ENCODE results near the gene ERMAP. TPM values are rescaled to one million over a fixed set of nuclear protein-coding genes. Genes with fewer than 3 reads are reported as not detected.

ERMAP gene, protein sequence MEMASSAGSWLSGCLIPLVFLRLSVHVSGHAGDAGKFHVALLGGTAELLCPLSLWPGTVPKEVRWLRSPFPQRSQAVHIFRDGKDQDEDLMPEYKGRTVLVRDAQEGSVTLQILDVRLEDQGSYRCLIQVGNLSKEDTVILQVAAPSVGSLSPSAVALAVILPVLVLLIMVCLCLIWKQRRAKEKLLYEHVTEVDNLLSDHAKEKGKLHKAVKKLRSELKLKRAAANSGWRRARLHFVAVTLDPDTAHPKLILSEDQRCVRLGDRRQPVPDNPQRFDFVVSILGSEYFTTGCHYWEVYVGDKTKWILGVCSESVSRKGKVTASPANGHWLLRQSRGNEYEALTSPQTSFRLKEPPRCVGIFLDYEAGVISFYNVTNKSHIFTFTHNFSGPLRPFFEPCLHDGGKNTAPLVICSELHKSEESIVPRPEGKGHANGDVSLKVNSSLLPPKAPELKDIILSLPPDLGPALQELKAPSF
- total RNA-seq (1 to 10 TPM; 1.8 to 3.7 (median 2.6) TPM), polyA plus RNA-seq (1 to 10 TPM; 1.4 to 2.0 (median 1.9) TPM)
- long read RNA-seq, donor 1: 0 reads
- long read RNA-seq, donor 2, partial matches to known transcripts: 0 of 4 reads
- long read RNA-seq, donor 2, other reads (novel, unspliced or antisense): 2 of 4 reads

DNA sequence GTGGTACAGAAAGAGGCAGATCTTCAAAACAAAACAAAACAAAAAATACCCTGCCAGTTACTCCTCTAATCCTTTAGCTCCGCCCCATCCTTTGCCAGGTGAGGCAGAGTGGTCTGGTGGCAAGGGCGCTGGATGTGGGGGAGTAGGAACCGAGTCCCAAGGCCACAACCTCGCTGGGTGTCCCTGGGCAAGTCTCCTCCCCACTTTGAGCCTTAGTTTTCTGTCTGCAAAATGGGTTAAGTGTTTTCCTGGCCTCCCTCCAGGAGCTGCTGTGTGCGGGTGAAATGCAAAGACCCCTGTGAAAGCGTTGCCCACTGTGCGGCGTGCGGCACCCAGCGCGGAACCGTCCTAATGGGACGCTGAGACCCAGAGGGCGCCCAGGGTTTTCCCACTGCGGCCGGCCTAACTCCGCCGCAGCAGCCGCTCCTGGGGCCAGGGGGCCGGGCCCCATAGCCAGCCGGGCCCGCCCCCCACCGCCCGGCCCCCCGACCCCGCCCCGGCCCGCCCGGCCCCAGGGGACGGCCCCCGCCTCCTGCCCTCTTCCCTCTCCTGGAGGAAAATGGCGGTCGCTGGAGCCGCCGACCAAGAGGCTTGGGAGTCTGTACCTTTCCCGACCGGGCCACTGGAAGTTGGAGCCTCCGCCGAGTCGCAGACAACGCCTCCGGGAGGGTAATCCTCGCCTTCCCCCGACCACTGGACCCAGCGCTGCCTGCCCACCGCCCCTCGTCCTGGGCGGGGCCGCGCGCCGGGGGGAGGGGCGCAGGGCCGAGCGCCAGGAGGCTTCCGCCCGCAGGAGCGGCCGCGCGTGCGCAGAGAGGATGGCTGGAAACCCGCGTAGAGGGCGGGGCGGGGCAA, at the start of gene ERMAP, which contains the start of gene SVBP:
ERMAP (plus strand) TSS at position 538 of the 855 bp plus-strand sequence. CDS start 13,327 bp downstream, outside the sequence.
SVBP (minus strand) TSS at position 813 of the 855 bp plus-strand sequence. CDS start 853 bp downstream, outside the sequence.
- peak; percentile 93 to 96 for DNase-seq
- TF ChIP-seq, protein P1, sequence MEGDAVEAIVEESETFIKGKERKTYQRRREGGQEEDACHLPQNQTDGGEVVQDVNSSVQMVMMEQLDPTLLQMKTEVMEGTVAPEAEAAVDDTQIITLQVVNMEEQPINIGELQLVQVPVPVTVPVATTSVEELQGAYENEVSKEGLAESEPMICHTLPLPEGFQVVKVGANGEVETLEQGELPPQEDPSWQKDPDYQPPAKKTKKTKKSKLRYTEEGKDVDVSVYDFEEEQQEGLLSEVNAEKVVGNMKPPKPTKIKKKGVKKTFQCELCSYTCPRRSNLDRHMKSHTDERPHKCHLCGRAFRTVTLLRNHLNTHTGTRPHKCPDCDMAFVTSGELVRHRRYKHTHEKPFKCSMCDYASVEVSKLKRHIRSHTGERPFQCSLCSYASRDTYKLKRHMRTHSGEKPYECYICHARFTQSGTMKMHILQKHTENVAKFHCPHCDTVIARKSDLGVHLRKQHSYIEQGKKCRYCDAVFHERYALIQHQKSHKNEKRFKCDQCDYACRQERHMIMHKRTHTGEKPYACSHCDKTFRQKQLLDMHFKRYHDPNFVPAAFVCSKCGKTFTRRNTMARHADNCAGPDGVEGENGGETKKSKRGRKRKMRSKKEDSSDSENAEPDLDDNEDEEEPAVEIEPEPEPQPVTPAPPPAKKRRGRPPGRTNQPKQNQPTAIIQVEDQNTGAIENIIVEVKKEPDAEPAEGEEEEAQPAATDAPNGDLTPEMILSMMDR (IDR thresholded peaks at IDR 0.05): peak; percentile 3
- Histone ChIP-seq H3K27ac (peak within 1 kb of the TSS; percentile 97), H3K4me1 (peaks cover 19% of the 10 kb centered on the region), H3K27me3 (ENCODE audit: insufficient read depth in 3 of 3, low read length in 2 of 3) (no peaks in the 10 kb centered on the region), H3K9me3 (no peaks in the 10 kb centered on the region), H3K4me3 (peak within 1 kb of the TSS; percentile 78), H3K36me3 (ENCODE audit: insufficient read depth in 1 of 2, low read depth in 1 of 2) (peaks cover 0 to 8% of the 10 kb centered on the region in 2 donors)
- peak; percentile 98 to 99 (median 98) for ATAC-seq
- 1 to 2% (median 1%) methylated on average over 25 to 66 of the region's 66 CpGs for WGBS, 3 donors
- intact Hi-C loops (cut with DNase I): loop anchor here (2.0 to 5.0 kb wide), 2 partner anchors 50 kb away; partner anchors contain the start of genes C1orf50 (in 2 of the 2) and P3H1 (in 2 of the 2)

DNA sequence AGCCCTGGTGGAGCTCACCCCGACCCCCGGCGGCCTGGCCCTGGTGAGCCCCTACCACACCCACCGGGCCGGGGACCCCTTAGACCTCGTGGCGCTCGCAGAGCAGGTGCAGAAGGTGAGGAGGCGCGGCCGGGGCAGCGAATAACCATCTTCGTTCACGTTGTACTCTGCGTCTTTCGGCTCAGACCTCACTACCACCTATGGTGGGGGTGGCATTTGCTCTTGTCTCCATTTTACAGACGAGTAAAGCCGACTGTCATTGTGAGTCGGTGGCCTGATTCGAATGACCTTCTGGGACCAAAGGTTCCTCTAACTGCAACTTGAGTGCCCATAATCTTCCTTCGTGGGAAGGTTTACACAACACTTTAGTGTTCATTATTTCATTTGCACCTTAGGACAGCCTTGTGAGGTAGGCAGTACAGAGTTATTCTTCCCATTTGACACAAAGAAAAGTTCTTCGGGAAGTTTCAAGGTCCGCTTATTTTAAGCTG, 49.4 kb upstream of the ERMAP start:
- H3K4me3 ChIP-seq: peak overlapping the region; percentile 85
- no peaks in the 10 kb centered on the region for H3K27me3 ChIP-seq (ENCODE audit: insufficient read depth in 3 of 3, low read length in 2 of 3)
- 1 to 2% (median 2%) methylated on average over 20 to 23 of the region's 23 CpGs for WGBS, 3 donors
- ATAC-seq (peak; percentile 11 to 61 (median 30)), DNase-seq (no peak)
- H3K4me1 ChIP-seq: peaks cover 42% of the 10 kb centered on the region
- H3K27ac ChIP-seq: peak overlapping the region; percentile 91
- H3K9me3 ChIP-seq: no peaks in the 10 kb centered on the region
- H3K36me3 ChIP-seq (ENCODE audit: insufficient read depth in 1 of 2, low read depth in 1 of 2): peaks cover 0 to under 1% of the 10 kb centered on the region in 2 donors
- TF ChIP-seq, protein P1 (IDR thresholded peaks at IDR 0.05): no peak
- intact Hi-C loops (cut with DNase I): loop anchor here (2.0 to 10.0 kb wide), 4 partner anchors 49 to 313 kb away; partner anchors contain the start of genes ERMAP (in 2 of the 2), SVBP (in 2 of the 2), PPCS (in 1 of the 2) and ZMYND12 (in 1 of the 2)

DNA sequence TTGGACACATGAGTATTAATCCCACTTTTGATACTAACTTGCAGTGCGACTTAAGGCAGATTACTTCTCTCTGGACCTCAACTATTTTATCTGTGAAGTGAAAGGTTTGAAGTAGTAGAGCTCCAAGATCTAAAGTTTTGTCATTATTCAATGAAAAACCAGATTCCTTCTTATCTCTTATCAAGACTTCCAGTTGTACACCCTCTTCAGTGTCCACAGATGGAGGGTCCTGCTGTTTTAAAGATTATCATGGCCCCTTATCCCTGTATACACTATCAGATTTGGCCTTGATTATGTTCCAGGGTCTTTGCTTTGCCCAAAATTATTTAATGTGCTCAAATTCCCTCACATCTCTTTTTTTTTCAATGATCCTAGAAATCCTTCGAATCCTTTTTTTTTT, 48.8 kb upstream of the ERMAP start:
- intact Hi-C loops (cut with DNase I): loop anchor here in 1 of 2 donors (5.0 to 10.0 kb wide), 3 partner anchors 49 to 313 kb away; partner anchors contain the start of genes ERMAP, PPCS, SVBP and ZMYND12
- TF ChIP-seq, protein P1 (IDR thresholded peaks at IDR 0.05): no peak
- peaks cover 42% of the 10 kb centered on the region for H3K4me1 ChIP-seq

DNA sequence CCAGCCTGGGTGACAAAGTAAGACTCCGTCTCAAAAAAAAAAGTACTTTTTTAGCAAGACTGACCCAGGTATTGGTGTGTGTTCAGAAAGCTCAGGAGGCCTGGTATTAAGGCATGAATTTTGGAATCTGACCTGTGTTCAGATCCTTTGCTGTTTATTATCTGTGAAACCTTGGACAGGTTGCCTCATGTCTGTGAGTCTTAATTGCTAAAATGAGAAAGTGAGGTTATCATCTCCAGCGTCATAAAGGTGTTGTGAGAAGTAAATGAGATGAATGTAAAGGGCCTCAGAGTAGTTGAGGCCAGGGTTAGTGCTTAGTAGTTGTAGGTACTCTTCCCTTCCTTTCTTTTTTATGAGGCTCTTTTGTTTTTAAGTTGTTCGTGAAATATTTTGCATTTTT, 47.1 kb upstream of the ERMAP start:
- Histone ChIP-seq H3K27me3 (ENCODE audit: insufficient read depth in 3 of 3, low read length in 2 of 3) (no peaks in the 10 kb centered on the region), H3K27ac (peak overlapping the region; percentile 34), H3K36me3 (ENCODE audit: insufficient read depth in 1 of 2, low read depth in 1 of 2) (peaks cover 2 to 15% of the 10 kb centered on the region in 2 donors), H3K4me1 (peaks cover 34% of the 10 kb centered on the region), H3K9me3 (no peaks in the 10 kb centered on the region), H3K4me3 (no peak overlapping the region)
- no peak for DNase-seq
- TF ChIP-seq, protein P1 (IDR thresholded peaks at IDR 0.05): no peak
- intact Hi-C loops (cut with DNase I): loop anchor here (5.0 to 10.0 kb wide), 4 partner anchors 47 to 315 kb away; partner anchors contain the start of genes ERMAP (in 1 of the 2), PPCS (in 1 of the 2), SVBP (in 1 of the 2) and ZMYND12 (in 1 of the 2)
- no peak for ATAC-seq
- WGBS, 3 donors: 83 to 88% (median 84%) methylated on average over 3 of the region's 3 CpGs

More for the DNA sequence above, 48.8 kb upstream of the ERMAP start:
- DNase-seq (no peak), ATAC-seq (no peak)
- 72 to 86% (median 84%) methylated on average over 2 of the region's 2 CpGs for WGBS, 3 donors
- H3K27ac ChIP-seq: peak overlapping the region; percentile 91
- H3K9me3 ChIP-seq: no peaks in the 10 kb centered on the region
- no peaks in the 10 kb centered on the region for H3K36me3 ChIP-seq (ENCODE audit: insufficient read depth in 1 of 2, low read depth in 1 of 2)
- H3K27me3 ChIP-seq (ENCODE audit: insufficient read depth in 3 of 3, low read length in 2 of 3): no peaks in the 10 kb centered on the region
- H3K4me3 ChIP-seq: peak overlapping the region; percentile 85
